ENCODE data around the gene ARAF.

ARAF gene

GRCh38 chrX:47523713-47524166 is 37.3 kb upstream of the ARAF start:
- H3K27ac ChIP-seq: no peak overlapping the region
- TF ChIP-seq ZFX (IDR thresholded peaks at IDR 0.05; ENCODE audit: borderline replicate concordance) (no peak), CTCF (IDR thresholded peaks at IDR 0.05) (peak; percentile 38)

- TF ChIP-seq ZFX (IDR thresholded peaks at IDR 0.05; ENCODE audit: borderline replicate concordance): no peak
- TF ChIP-seq CTCF (IDR thresholded peaks at IDR 0.05): no peak
- no peak overlapping the region for H3K27ac ChIP-seq
Measured at GRCh38 chrX:47529548-47529947, 31.5 kb upstream of the ARAF start.

GRCh38 chrX:47530049-47530448 is 31.0 kb upstream of the ARAF start:
- no peak overlapping the region for H3K27ac ChIP-seq
- TF ChIP-seq CTCF (IDR thresholded peaks at IDR 0.05): no peak
- no peak for TF ChIP-seq ZFX (IDR thresholded peaks at IDR 0.05; ENCODE audit: borderline replicate concordance)

- TF ChIP-seq ZFX (IDR thresholded peaks at IDR 0.05; ENCODE audit: borderline replicate concordance) (no peak), CTCF (IDR thresholded peaks at IDR 0.05) (no peak)
Measured at GRCh38 chrX:47539860-47540259, 21.1 kb upstream of the ARAF start.

GRCh38 chrX:47540754-47541538 is 20.1 kb upstream of the ARAF start:
- peak overlapping the region; percentile 64 for H3K27ac ChIP-seq
- TF ChIP-seq CTCF (IDR thresholded peaks at IDR 0.05) (peak; percentile 80), ZFX (IDR thresholded peaks at IDR 0.05; ENCODE audit: borderline replicate concordance) (no peak)

More at GRCh38 chrX:47539860-47540259, 21.1 kb upstream of the ARAF start:
- H3K27ac ChIP-seq: no peak overlapping the region

GRCh38 chrX:47543496-47543895 is 17.5 kb upstream of the ARAF start:
- TF ChIP-seq CTCF (IDR thresholded peaks at IDR 0.05) (no peak), ZFX (IDR thresholded peaks at IDR 0.05; ENCODE audit: borderline replicate concordance) (no peak)
- no peak overlapping the region for H3K27ac ChIP-seq

- TF ChIP-seq CTCF (IDR thresholded peaks at IDR 0.05): no peak
- TF ChIP-seq ZFX (IDR thresholded peaks at IDR 0.05; ENCODE audit: borderline replicate concordance): no peak
- H3K27ac ChIP-seq: peak overlapping the region; percentile 58
Measured at GRCh38 chrX:47556045-47556623, 4.9 kb upstream of the ARAF start.

Measured in 22Rv1 (cell line).